ENCODE data around the gene EVI5L.
"Not testable (repeated sequence)": the region's sequence is repeated elsewhere in the genome, so short reads cannot be mapped to it uniquely, and the experiment has no call there.

EVI5L gene

DNA sequence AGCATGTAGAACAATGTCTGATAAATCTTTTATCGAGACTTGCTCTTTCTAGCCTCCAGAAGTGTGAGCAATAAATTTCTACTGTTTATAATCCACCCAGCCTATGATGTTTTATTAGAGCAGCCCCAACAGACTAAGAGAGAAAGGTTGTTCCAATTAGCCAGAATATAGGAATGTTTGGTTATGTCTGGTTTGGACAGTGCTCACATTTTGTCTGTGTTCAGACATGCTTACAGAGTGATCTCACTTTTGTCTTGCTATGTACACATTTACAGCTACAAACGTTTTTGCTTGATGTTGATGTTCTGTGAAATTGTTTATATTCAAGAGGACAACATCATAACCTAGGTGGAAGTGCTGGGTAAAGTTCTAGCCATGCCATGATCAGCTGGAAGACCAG is 18.0 kb upstream of the EVI5L start:
- H3K27ac ChIP-seq = no peak overlapping the region; the same call in 1 of the 2 replicates
- CTCF ChIA-PET = interaction anchor here (1.9 kb wide), 1 partner anchor 12 kb away, joined by 7 read pairs; no protein-coding TSS in a partner anchor
- POLR2A ChIA-PET (ENCODE audit: low non-redundant PET) = interaction anchor here (0.6 kb wide), 1 partner anchor 227 kb away, joined by 6 read pairs; no protein-coding TSS in a partner anchor
- peak; percentile 8 for DNase-seq (ENCODE audit: low spot score)
- TF ChIP-seq, protein P1, sequence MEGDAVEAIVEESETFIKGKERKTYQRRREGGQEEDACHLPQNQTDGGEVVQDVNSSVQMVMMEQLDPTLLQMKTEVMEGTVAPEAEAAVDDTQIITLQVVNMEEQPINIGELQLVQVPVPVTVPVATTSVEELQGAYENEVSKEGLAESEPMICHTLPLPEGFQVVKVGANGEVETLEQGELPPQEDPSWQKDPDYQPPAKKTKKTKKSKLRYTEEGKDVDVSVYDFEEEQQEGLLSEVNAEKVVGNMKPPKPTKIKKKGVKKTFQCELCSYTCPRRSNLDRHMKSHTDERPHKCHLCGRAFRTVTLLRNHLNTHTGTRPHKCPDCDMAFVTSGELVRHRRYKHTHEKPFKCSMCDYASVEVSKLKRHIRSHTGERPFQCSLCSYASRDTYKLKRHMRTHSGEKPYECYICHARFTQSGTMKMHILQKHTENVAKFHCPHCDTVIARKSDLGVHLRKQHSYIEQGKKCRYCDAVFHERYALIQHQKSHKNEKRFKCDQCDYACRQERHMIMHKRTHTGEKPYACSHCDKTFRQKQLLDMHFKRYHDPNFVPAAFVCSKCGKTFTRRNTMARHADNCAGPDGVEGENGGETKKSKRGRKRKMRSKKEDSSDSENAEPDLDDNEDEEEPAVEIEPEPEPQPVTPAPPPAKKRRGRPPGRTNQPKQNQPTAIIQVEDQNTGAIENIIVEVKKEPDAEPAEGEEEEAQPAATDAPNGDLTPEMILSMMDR (conservative IDR thresholded peaks at IDR 0.05; ENCODE audit: low read depth) = no peak

DNA sequence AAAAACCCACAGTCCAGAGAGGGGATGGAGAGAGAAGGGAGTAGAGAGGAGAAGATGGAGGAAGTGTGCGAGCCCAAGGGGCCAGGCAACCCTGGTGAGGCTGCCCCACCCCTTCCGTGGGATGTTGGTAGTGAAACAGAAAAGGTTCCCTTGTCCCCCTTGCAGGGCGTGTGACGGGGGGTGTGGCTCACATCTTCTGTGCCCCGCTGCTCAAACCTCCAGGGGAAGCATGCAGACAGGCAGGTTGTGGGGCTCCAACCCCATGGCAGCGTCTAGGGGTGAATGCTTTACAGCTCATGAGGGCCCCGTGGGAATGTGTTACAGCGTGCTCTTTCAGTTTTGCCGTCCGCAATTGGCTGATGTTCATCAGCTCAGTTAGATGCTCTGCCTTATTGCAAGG is 14.7 kb upstream of the EVI5L start:
- CTCF ChIA-PET = no interaction called here
- TF ChIP-seq, protein P1 (conservative IDR thresholded peaks at IDR 0.05; ENCODE audit: low read depth) = no peak
- POLR2A ChIA-PET (ENCODE audit: low non-redundant PET) = no interaction called here
- DNase-seq (ENCODE audit: low spot score) = no peak
- H3K27ac ChIP-seq = no peak overlapping the region

DNA sequence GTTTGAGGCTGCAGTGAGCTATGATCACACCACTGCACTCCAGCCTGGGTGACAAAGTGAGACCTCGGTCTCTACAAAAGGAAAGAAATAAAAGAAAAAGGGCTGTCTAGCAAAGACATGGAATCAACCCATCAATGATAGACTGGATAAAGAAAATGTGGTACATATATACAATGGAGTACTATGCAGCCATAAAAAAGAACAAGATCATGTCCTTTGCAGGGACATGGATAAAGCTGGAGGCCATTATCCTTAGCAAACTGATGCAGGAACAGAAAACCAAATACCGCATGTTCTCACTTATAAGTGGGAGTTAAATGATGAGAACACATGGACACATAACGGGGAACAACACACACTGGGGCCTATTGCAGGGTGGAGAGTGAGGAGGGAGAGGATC is 14.0 kb upstream of the EVI5L start:
- CTCF ChIA-PET; POLR2A ChIA-PET (ENCODE audit: low non-redundant PET); DNase-seq (ENCODE audit: low spot score); H3K27ac ChIP-seq: not testable (repeated sequence)

DNA sequence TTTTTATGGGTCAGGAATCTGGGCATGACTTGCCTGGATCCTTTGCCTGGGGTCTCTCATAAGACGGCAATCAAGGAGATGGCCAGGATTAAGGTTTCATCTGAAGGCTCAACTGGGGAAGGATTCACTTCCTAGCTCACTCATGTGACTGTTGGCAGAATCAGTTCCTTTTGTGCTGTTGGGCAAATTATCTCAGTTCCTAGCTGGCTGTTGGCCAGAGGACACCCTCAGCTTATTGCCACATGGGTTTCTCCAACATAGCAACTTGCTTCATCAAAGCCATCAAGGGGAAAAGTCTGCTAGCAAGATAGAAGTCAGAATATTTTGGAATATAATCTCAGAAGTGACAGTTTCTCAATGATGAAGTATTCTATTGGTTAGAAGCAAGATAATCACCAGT is 12.2 kb upstream of the EVI5L start:
- POLR2A ChIA-PET (ENCODE audit: low non-redundant PET) = no interaction called here
- no peak for DNase-seq (ENCODE audit: low spot score)
- CTCF ChIA-PET = interaction anchor here (0.6 kb wide), 1 partner anchor 14 kb away, joined by 4 read pairs; no protein-coding TSS in a partner anchor
- H3K27ac ChIP-seq = no peak overlapping the region
- TF ChIP-seq, protein P1 (conservative IDR thresholded peaks at IDR 0.05; ENCODE audit: low read depth) = no peak

DNA sequence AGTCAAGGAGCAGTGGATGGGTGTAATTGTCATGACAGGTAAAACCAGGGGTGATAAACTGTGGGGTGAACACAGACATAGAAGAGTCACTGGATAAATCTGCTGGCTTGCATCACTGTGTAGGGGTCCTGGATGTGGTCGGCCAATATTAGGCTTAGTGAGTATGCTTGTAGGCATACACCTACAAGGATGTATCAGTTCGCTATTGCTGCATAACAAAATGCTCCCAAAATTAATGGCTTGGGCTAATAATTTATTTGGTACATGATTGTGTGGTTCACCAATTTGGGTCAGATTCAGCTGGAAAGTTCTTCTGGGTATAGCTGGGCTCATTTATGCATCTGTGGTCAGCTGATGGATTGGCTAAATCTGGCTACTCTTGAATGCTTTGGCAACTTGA is 11.2 kb upstream of the EVI5L start:
- CTCF ChIA-PET = interaction anchor here (0.6 kb wide), 1 partner anchor 35 kb away, joined by 3 read pairs; no protein-coding TSS in a partner anchor
- DNase-seq (ENCODE audit: low spot score) = no peak
- TF ChIP-seq, protein P1 (conservative IDR thresholded peaks at IDR 0.05; ENCODE audit: low read depth) = no peak
- POLR2A ChIA-PET (ENCODE audit: low non-redundant PET) = no interaction called here
- no peak overlapping the region for H3K27ac ChIP-seq

DNA sequence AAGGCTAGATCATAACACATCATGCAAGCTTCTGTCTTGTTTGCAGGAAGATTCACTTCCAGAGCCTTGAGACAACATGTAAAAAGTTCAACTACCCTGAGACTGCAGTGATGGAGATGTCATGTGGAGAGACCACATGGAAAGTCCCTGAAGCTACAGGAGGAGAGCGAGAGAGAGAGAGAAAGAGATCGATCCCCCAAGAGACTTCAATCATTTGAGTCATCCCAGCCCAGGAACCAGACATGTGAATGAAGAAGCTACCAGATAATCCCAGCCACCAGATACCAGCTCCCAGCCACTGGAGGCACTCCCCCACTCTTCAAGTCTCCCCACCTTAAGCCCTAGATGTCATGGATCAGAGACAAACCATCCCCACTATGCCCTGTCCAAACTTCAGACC is 10.7 kb upstream of the EVI5L start:
- TF ChIP-seq, protein P1 (conservative IDR thresholded peaks at IDR 0.05; ENCODE audit: low read depth) = no peak
- CTCF ChIA-PET = interaction anchor here (0.6 to 1.2 kb wide), 2 partner anchors 20 to 34 kb away, joined by 3 read pairs; no protein-coding TSS in a partner anchor
- POLR2A ChIA-PET (ENCODE audit: low non-redundant PET) = interaction anchor here (0.6 kb wide), 1 partner anchor 11 kb away, joined by 3 read pairs; no protein-coding TSS in a partner anchor
- no peak for DNase-seq (ENCODE audit: low spot score)
- H3K27ac ChIP-seq = no peak overlapping the region

DNA sequence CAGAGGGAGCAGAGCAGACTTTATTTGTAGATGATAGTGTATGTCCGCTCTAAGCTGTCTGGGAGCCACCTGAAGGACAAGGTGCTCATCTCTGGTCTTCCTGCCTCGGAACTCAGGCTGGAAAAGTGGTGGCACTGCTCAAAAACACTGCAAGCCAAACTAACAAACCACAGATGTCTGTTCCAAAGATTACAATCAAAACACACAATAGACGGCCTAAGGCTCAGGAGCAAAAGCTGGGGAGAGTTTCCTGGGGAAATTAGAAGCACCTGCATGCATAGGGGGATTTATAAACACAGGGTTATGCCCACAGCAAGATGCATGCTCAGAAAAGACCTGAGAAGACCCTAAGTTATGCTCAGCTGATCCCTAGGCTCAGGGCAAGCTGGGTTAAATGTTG is 9.4 kb upstream of the EVI5L start:
- TF ChIP-seq, protein P1 (conservative IDR thresholded peaks at IDR 0.05; ENCODE audit: low read depth) = no peak
- H3K27ac ChIP-seq = no peak overlapping the region
- DNase-seq (ENCODE audit: low spot score) = no peak
- CTCF ChIA-PET = no interaction called here
- POLR2A ChIA-PET (ENCODE audit: low non-redundant PET) = interaction anchor here (0.6 kb wide), 2 partner anchors 202 to 685 kb away, joined by 4 to 18 read pairs; no protein-coding TSS in a partner anchor

Measured in RWPE1 (cell line).